Activated naive CD4-positive, alpha-beta T cell treated with anti-CD3 and anti-CD28 coated beads for 36 hours (primary cell): ENCODE data around the gene POLR1A. TPM values are rescaled to one million over a fixed set of nuclear protein-coding genes. Genes with fewer than 3 reads are reported as not detected.

Source experiments
- CTCF ChIA-PET: fragments of 350-600 bp; sonication (Branson Sonifier 250); formaldehyde crosslinking; loops from one replicate; lab custom pipeline; 2021; ENCODE audit warnings: antibody characterized with exemption; lab: Charles Lee
- DNase-seq: peaks from one replicate; pipeline ENCODE4 v3.0.0-alpha.2; 2020
- H3K27ac Mint-ChIP-seq: one replicate; pipeline ENCODE4 v1.8.0; 2021; ENCODE audit warnings: mild to moderate bottlenecking, mixed read lengths
- H3K27me3 Mint-ChIP-seq: one replicate; pipeline ENCODE4 v1.8.0; 2021; ENCODE audit warnings: low read depth, mixed read lengths
- H3K36me3 Mint-ChIP-seq: one replicate; pipeline ENCODE4 v1.8.0; 2021; ENCODE audit warnings: low read depth, mixed read lengths
- H3K4me1 Mint-ChIP-seq: one replicate; pipeline ENCODE4 v1.8.0; 2021; ENCODE audit warnings: low read depth, mixed read lengths
- H3K4me3 Mint-ChIP-seq: one replicate; pipeline ENCODE4 v1.8.0; 2021; ENCODE audit warnings: mild to moderate bottlenecking, moderate library complexity, mixed read lengths
- H3K9me3 Mint-ChIP-seq: one replicate; pipeline ENCODE4 v1.8.0; 2021; ENCODE audit warnings: mixed read lengths
- intact Hi-C: fragments of 100-400 bp; cut with micrococcal nuclease; formaldehyde crosslinking; loops from one replicate; pipeline ENCODE4 v1.15.1; 2023
- total RNA-seq, 2 experiments: library from RNA; stranded (reverse); gene quantifications; one replicate each; pipeline ENCODE4 v1.2.3, GENCODE V29; 2021

POLR1A gene
- total RNA-seq, 2 experiments from 2014 or later, result 25.3 to 27.1 TPM

GRCh38 chr2:85972355-85972754, 133.3 kb downstream of the POLR1A start:
- peaks cover 3% of the 10 kb centered on the region for H3K9me3 Mint-ChIP-seq
- no peaks in the 10 kb centered on the region for H3K36me3 Mint-ChIP-seq
- H3K4me3 Mint-ChIP-seq, result no peak overlapping the region
- no peaks in the 10 kb centered on the region for H3K27me3 Mint-ChIP-seq
- intact Hi-C loops, result no loop called here
- no peaks in the 10 kb centered on the region for H3K4me1 Mint-ChIP-seq
- no peak overlapping the region for H3K27ac Mint-ChIP-seq
- DNase-seq, result no peak
- CTCF ChIA-PET, result no interaction called here

- DNase-seq, result no peak
- H3K4me3 Mint-ChIP-seq, result no peak overlapping the region
- intact Hi-C loops, result no loop called here
- H3K27ac Mint-ChIP-seq, result no peak overlapping the region
- H3K9me3 Mint-ChIP-seq, result peaks cover 3% of the 10 kb centered on the region
- no peaks in the 10 kb centered on the region for H3K36me3 Mint-ChIP-seq
- CTCF ChIA-PET, result no interaction called here
- no peaks in the 10 kb centered on the region for H3K4me1 Mint-ChIP-seq
- no peaks in the 10 kb centered on the region for H3K27me3 Mint-ChIP-seq
Observed at GRCh38 chr2:85971366-85971765, 134.3 kb downstream of the POLR1A start.

Other genes starting within 250 kb of the POLR1A start
- 10 to 100 TPM in 1 of 2 experiments, 1 to 10 TPM in 1; 9.5 to 10.4 TPM for gene ST3GAL5, start 216.9 kb downstream of the POLR1A start, total RNA-seq
- 100 to 1,000 TPM; 195 to 200 TPM for gene PTCD3, start 349 bp upstream of the POLR1A start, total RNA-seq
- 100 to 1,000 TPM; 164 to 168 TPM for gene IMMT, start 89.6 kb upstream of the POLR1A start, total RNA-seq
- gene MRPL35, start 93.6 kb upstream of the POLR1A start, total RNA-seq, result 10 to 100 TPM; 63.0 to 65.0 TPM
- gene REEP1, start 231.7 kb upstream of the POLR1A start, total RNA-seq, result under 1 TPM; 0.19 to 0.37 TPM